Progenitor cell of endocrine pancreas (in vitro differentiated cells): ENCODE results near the gene LDLRAD4. TPM values are rescaled to one million over a fixed set of nuclear protein-coding genes. Genes with fewer than 3 reads are reported as not detected.

Experiments used
- DNase-seq: peaks from one replicate; pipeline ENCODE4 v3.0.0; 2021; ENCODE audit warnings: low spot score; ENCODE audit not compliant: unreplicated experiment
- H3K27ac Mint-ChIP-seq: 2 replicates; pipeline ENCODE4 v1.8.0; 2021; ENCODE audit warnings: mild to moderate bottlenecking, moderate library complexity, mixed read lengths
- H3K27me3 Mint-ChIP-seq: 2 replicates; pipeline ENCODE4 v1.8.0; 2021; ENCODE audit warnings: mixed read lengths
- H3K36me3 Mint-ChIP-seq: 2 replicates; pipeline ENCODE4 v1.8.0; 2022; ENCODE audit warnings: mixed read lengths; ENCODE audit not compliant: insufficient read depth
- H3K4me1 Mint-ChIP-seq: 2 replicates; pipeline ENCODE4 v1.8.0; 2021; ENCODE audit warnings: low read depth, mixed read lengths
- H3K4me3 Mint-ChIP-seq: 2 replicates; pipeline ENCODE4 v1.8.0; 2021; ENCODE audit warnings: low read depth, mild to moderate bottlenecking, moderate library complexity, mixed read lengths
- H3K9me3 Mint-ChIP-seq: 2 replicates; pipeline ENCODE4 v1.8.0; 2021; ENCODE audit warnings: low read depth, mixed read lengths
- CTCF ChIP-seq: fragments of 200-600 bp; sonication (generic); IDR thresholded peaks from one replicate; pipeline ENCODE4 v1.5.0; 2021; ENCODE audit warnings: antibody characterized with exemption, mild to moderate bottlenecking; ENCODE audit not compliant: unreplicated experiment
- total RNA-seq: library from RNA; stranded (reverse); gene quantifications from 2 replicates; pipeline ENCODE4 v1.2.1, GENCODE V29; 2021

Gene LDLRAD4
- total RNA-seq, 1 donor from 2014 or later, result 3.8 TPM

DNA sequence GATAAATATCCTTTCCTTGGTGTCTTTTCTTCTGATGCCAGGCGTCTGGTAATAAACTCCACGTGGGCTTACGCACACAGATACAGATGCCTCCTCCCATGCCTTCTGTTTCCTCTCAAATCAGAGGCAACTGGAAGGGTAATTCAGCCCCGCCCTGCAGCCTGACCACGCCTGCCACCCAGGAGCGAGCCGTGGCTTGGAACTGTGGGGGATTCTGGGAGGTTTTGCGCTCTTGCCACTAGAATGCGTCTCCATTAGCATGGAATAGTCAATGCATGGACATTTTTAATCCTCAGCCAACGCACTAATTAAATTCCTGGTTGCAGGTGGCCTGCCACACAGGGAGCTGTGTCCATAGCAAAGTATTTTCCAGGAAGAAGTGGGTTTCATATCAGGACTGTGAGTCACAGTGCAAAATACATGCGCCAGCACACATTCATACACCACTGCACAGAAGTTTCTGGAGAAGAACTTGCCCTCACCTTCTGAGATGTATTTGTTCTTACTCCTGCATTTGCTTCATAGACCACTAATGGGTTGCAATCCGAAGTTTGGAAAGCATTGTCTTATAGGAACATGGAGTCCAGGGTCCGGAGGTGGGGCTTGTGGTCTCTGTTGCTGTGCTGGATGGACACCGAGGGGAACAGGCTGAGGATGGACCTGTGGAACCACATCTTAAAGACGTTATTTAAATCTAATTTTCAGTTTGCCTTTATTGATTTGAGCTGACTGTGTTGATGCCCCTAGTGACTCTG is 151.4 kb downstream of the LDLRAD4 start:
- TF ChIP-seq CTCF, result no peak
- Mint-ChIP-seq H3K27me3 (peaks cover 16% of the 10 kb centered on the region), H3K4me1 (no peaks in the 10 kb centered on the region), H3K36me3 (no peaks in the 10 kb centered on the region), H3K9me3 (no peaks in the 10 kb centered on the region), H3K4me3 (no peak overlapping the region), H3K27ac (no peak overlapping the region)
- DNase-seq, result no peak

GRCh38 chr18:13370995-13371625 is 152.6 kb downstream of the LDLRAD4 start:
- no peaks in the 10 kb centered on the region for H3K9me3 Mint-ChIP-seq
- no peak for TF ChIP-seq CTCF
- no peaks in the 10 kb centered on the region for H3K36me3 Mint-ChIP-seq
- H3K27me3 Mint-ChIP-seq, result peaks cover 15% of the 10 kb centered on the region
- no peak overlapping the region for H3K27ac Mint-ChIP-seq
- DNase-seq, result no peak
- no peak overlapping the region for H3K4me3 Mint-ChIP-seq
- H3K4me1 Mint-ChIP-seq, result no peaks in the 10 kb centered on the region

DNA sequence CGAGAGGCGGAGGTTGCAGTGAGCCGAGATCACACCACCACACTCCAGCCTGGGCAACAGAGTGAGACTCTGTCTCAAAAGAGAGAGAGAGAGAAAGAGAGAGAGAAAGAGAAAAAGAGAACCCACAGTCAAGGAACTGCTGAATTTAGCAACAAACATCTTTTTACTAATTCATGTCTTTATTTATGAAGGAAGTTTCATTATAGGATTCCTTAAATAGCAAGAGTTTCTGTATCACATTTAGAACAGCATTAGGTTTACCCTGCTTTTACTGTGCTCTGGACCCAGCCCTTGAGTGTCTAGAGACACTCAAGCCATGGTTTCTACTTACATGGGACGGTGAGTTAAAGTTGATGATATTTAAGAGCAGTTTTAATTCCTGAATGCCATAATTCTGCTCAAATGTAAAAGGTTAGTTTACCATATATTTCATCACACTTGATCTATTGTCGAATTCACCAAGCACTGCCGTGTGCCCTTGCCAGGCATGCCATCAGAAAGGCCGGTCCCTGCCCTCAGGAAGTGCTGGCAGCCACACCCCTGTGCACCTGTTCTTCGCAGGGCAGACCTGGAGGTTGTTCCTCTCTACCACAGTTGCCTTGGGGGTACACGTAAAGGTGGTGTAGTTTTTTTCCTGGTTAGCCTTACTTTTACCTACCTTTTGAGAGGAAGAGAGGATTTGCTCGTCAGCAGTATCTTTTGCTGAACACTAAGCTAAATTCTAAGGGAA is 153.3 kb downstream of the LDLRAD4 start:
- Mint-ChIP-seq H3K4me1 (no peaks in the 10 kb centered on the region), H3K9me3 (no peaks in the 10 kb centered on the region), H3K36me3 (no peaks in the 10 kb centered on the region), H3K4me3 (no peak overlapping the region), H3K27me3 (peaks cover 9% of the 10 kb centered on the region), H3K27ac (no peak overlapping the region)
- no peak for TF ChIP-seq CTCF
- no peak for DNase-seq

GRCh38 chr18:13372531-13372951 is 154.0 kb downstream of the LDLRAD4 start:
- DNase-seq, result no peak
- Mint-ChIP-seq H3K27me3 (peaks cover 9% of the 10 kb centered on the region), H3K4me1 (no peaks in the 10 kb centered on the region), H3K9me3 (no peaks in the 10 kb centered on the region), H3K36me3 (no peaks in the 10 kb centered on the region), H3K4me3 (no peak overlapping the region), H3K27ac (no peak overlapping the region)
- TF ChIP-seq CTCF, result no peak

GRCh38 chr18:13374096-13374467 is 155.5 kb downstream of the LDLRAD4 start:
- Mint-ChIP-seq H3K4me3 (no peak overlapping the region), H3K9me3 (no peaks in the 10 kb centered on the region), H3K4me1 (no peaks in the 10 kb centered on the region), H3K36me3 (no peaks in the 10 kb centered on the region), H3K27ac (no peak overlapping the region), H3K27me3 (peaks cover 16% of the 10 kb centered on the region)
- DNase-seq, result no peak
- no peak for TF ChIP-seq CTCF
